ENCODE measurements around the gene TM9SF1. TPM values are rescaled to one million over a fixed set of nuclear protein-coding genes. Genes with fewer than 3 reads are reported as not detected.
"Not testable (repeated sequence)": the region's sequence is repeated elsewhere in the genome, so short reads cannot be mapped to it uniquely, and the experiment has no call there.

The TM9SF1 gene
- total RNA-seq, 1 experiment from 2014 or later: 41.9 TPM

DNA sequence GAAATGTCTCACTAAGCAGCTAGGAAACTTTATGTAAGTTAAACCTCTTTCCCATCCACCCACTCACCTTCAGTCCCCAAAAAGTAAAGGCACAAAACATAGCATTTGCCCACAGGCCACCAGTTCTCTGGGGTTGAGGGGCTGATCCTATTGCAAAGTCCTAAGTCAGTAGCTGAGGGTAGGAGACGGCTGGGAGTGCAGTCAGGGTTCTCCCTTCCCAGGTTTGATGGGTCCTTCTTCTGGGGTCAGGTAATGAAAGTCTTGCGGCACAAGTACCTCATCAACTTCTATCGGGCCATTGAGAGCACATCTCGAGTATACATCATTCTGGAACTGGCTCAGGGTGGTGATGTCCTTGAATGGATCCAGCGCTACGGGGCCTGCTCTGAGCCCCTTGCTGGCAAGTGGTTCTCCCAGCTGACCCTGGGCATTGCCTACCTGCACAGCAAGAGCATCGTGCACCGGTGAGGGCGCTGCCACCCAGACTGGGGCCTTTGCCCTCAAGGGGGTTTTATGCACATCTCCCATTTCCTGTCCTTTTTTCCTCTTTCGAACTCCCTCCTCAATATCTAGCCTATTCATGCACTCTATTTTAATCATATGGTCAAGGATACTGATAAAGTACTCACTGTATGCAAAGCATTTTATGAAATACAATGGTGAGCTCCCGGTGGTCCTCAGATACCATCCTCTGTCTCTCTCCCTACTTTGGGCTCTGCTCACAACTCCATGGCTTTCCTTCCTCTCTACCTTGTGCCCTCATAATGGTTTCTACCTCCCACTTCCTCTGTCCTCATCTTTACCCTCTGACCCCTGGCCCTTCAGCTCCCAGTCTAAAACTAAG lies 11.2 kb upstream of the TM9SF1 start:
- H3K9me3 Mint-ChIP-seq (ENCODE audit: unreplicated experiment): peaks cover 15% of the 10 kb centered on the region
- Histone ChIP-seq H3K36me3 (ENCODE audit: control insufficient read depth, insufficient read depth, low read length) (peaks cover 4% of the 10 kb centered on the region), H3K4me1 (no peaks in the 10 kb centered on the region), H3K4me3 (ENCODE audit: low read depth, low read length) (no peak overlapping the region), H3K9me3 (peaks cover 6% of the 10 kb centered on the region), H3K27me3 (replicated peaks; ENCODE audit: control insufficient read depth, insufficient read depth, low read length) (no peaks in the 10 kb centered on the region)
- ChIA-PET POLR2A (no interaction called here), CTCF (no interaction called here)
- intact Hi-C loops (cut with micrococcal nuclease; ENCODE audit: unreplicated experiment): no loop called here
- TF ChIP-seq, protein P1, sequence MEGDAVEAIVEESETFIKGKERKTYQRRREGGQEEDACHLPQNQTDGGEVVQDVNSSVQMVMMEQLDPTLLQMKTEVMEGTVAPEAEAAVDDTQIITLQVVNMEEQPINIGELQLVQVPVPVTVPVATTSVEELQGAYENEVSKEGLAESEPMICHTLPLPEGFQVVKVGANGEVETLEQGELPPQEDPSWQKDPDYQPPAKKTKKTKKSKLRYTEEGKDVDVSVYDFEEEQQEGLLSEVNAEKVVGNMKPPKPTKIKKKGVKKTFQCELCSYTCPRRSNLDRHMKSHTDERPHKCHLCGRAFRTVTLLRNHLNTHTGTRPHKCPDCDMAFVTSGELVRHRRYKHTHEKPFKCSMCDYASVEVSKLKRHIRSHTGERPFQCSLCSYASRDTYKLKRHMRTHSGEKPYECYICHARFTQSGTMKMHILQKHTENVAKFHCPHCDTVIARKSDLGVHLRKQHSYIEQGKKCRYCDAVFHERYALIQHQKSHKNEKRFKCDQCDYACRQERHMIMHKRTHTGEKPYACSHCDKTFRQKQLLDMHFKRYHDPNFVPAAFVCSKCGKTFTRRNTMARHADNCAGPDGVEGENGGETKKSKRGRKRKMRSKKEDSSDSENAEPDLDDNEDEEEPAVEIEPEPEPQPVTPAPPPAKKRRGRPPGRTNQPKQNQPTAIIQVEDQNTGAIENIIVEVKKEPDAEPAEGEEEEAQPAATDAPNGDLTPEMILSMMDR (IDR thresholded peaks at IDR 0.05; ENCODE audit: insufficient read depth in 1 of 2, low read depth in 1 of 2, low read length in 1 of 2, severe bottlenecking in 1 of 2, unreplicated experiment in 1 of 2): no peak
- no peak overlapping the region for H3K4me3 Mint-ChIP-seq (ENCODE audit: unreplicated experiment)
- DNase-seq: no peak
- H3K4me1 Mint-ChIP-seq (ENCODE audit: low read depth, unreplicated experiment): no peaks in the 10 kb centered on the region
- H3K36me3 Mint-ChIP-seq (ENCODE audit: insufficient read depth, unreplicated experiment): peaks cover 52% of the 10 kb centered on the region
- no TSS peak for BruUV-seq (replicated peaks)
- H3K27ac Mint-ChIP-seq (ENCODE audit: unreplicated experiment): no peak overlapping the region
- H3K27me3 Mint-ChIP-seq (ENCODE audit: insufficient read depth, unreplicated experiment): no peaks in the 10 kb centered on the region

DNA sequence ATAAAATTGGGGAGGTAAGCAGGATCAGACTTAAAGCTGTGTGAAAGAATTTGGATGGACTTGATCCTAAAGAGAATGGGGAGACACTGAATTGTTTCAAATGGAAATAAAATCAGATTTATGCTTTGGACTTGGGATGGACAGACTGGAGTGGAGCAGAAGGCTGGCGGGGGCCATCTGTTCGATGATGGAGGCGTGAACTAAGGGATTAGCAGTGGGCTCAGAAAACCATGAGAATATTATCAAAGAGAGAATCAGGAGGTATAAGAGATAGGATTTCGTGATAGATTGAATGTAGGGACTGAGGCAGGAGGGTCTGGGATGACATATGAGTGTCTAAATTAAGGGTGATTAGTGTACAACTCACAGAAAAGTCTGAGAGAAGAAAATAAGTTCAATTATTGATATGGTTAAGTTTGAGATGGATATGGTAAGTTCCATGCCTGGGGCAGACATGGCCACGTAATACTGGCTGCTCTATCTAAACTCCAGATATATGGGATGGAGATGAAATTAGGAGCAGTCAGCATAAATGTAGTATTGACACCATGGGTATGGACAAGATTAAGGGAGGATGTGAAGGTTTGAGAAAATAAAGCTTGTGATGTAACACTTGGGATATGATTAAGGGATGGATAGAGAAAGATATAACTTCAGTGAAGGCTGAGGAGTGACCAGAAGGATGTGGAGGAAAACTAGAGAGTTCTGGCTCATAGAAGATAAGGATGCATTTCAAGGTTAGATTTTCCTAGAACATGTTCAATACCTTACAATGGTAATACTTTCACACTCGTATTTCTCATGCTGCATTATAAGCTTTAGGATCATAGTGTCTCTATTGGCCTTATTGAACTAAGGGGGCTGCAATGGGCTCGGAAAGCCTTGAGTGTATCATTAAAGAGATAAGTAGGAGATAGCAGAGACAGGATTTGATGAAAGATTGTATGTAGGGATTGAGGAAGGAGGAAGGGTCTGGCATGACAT lies 9.2 kb upstream of the TM9SF1 start:
- BruUV-seq (replicated peaks): no TSS peak
- DNase-seq: no peak
- Histone ChIP-seq H3K27me3 (replicated peaks; ENCODE audit: control insufficient read depth, insufficient read depth, low read length) (no peaks in the 10 kb centered on the region), H3K9me3 (peaks cover 6% of the 10 kb centered on the region), H3K4me3 (ENCODE audit: low read depth, low read length) (no peak overlapping the region), H3K36me3 (ENCODE audit: control insufficient read depth, insufficient read depth, low read length) (peaks cover 3% of the 10 kb centered on the region), H3K4me1 (no peaks in the 10 kb centered on the region)
- Mint-ChIP-seq H3K9me3 (ENCODE audit: unreplicated experiment) (peaks cover 21% of the 10 kb centered on the region), H3K27me3 (ENCODE audit: insufficient read depth, unreplicated experiment) (no peaks in the 10 kb centered on the region), H3K4me1 (ENCODE audit: low read depth, unreplicated experiment) (no peaks in the 10 kb centered on the region), H3K36me3 (ENCODE audit: insufficient read depth, unreplicated experiment) (peaks cover 60% of the 10 kb centered on the region), H3K27ac (ENCODE audit: unreplicated experiment) (no peak overlapping the region), H3K4me3 (ENCODE audit: unreplicated experiment) (no peak overlapping the region)
- ChIA-PET CTCF (interaction anchor here (0.7 kb wide), 1 partner anchor 272 kb away, joined by 4 read pairs; no protein-coding TSS in a partner anchor), POLR2A (no interaction called here)
- intact Hi-C loops (cut with micrococcal nuclease; ENCODE audit: unreplicated experiment): no loop called here
- TF ChIP-seq, protein P1 (IDR thresholded peaks at IDR 0.05; ENCODE audit: insufficient read depth in 1 of 2, low read depth in 1 of 2, low read length in 1 of 2, severe bottlenecking in 1 of 2, unreplicated experiment in 1 of 2): no peak

DNA sequence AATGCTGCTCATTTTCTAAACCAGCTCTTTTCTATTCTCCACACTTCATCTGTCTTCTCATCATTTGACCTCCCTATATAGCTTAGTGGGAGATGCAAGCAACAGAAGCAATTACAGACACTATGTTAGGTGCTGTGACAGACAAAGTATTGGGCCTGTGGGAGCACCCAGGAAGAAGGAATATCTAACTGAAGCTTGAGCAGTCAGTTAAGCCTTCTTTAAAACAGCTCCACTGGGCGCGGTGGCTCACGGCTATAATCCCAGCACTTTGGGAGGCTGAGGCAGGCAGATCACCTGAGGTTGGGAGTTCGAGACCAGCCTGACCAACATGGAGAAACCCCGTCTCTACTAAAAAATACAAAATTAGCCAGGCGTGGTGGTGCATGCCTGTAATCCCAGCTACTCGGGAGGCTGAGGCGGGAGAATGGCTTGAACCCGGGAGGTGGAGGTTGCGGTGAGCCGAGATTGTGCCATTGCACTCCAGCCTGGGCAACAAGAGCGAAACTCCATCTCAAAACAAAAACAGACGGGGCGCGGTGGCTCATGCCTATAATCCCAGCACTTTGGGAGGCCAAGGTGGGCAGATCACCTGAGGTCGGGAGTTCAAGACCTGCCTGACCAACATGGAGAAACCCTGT lies 8.1 kb upstream of the TM9SF1 start:
- not testable (repeated sequence) for H3K4me3 Mint-ChIP-seq (ENCODE audit: unreplicated experiment)

DNA sequence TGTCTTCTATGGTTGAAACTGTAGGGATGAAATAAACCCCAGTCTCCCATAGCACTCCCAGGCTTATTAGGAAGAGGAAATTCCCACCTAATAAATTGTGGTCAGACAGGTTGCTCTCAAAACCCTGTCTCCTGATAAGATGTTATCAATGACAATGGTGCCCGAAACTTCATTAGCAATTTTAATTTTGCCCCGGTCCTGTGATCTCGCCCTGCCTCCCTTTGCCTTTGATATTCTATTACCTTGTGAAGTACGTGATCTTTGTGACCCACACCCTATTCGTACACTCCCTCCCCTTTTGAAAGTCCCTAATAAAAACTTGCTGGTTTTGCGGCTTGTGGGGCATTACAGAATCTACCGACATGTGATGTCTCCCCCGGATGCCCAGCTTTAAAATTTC lies 7.3 kb upstream of the TM9SF1 start:
- H3K4me3 ChIP-seq (ENCODE audit: low read depth, low read length); BruUV-seq (replicated peaks); H3K27me3 ChIP-seq (replicated peaks; ENCODE audit: control insufficient read depth, insufficient read depth, low read length); H3K4me3 Mint-ChIP-seq (ENCODE audit: unreplicated experiment); H3K4me1 ChIP-seq; CTCF ChIA-PET; POLR2A ChIA-PET; intact Hi-C loops (cut with micrococcal nuclease; ENCODE audit: unreplicated experiment); H3K9me3 ChIP-seq; DNase-seq; H3K27ac Mint-ChIP-seq (ENCODE audit: unreplicated experiment); H3K27me3 Mint-ChIP-seq (ENCODE audit: insufficient read depth, unreplicated experiment); H3K36me3 ChIP-seq (ENCODE audit: control insufficient read depth, insufficient read depth, low read length): not testable (repeated sequence)
- Mint-ChIP-seq H3K36me3 (ENCODE audit: insufficient read depth, unreplicated experiment) (peaks cover 62% of the 10 kb centered on the region), H3K9me3 (ENCODE audit: unreplicated experiment) (peaks cover 21% of the 10 kb centered on the region), H3K4me1 (ENCODE audit: low read depth, unreplicated experiment) (peaks cover 11% of the 10 kb centered on the region)

More for the DNA sequence above, 8.1 kb upstream of the TM9SF1 start:
- intact Hi-C loops (cut with micrococcal nuclease; ENCODE audit: unreplicated experiment); CTCF ChIA-PET; H3K36me3 ChIP-seq (ENCODE audit: control insufficient read depth, insufficient read depth, low read length); H3K4me1 Mint-ChIP-seq (ENCODE audit: low read depth, unreplicated experiment); H3K4me1 ChIP-seq; DNase-seq; H3K9me3 ChIP-seq; POLR2A ChIA-PET; BruUV-seq (replicated peaks); H3K27ac Mint-ChIP-seq (ENCODE audit: unreplicated experiment); H3K27me3 Mint-ChIP-seq (ENCODE audit: insufficient read depth, unreplicated experiment); H3K4me3 ChIP-seq (ENCODE audit: low read depth, low read length); H3K27me3 ChIP-seq (replicated peaks; ENCODE audit: control insufficient read depth, insufficient read depth, low read length): not testable (repeated sequence)
- H3K9me3 Mint-ChIP-seq (ENCODE audit: unreplicated experiment): peaks cover 21% of the 10 kb centered on the region
- peaks cover 70% of the 10 kb centered on the region for H3K36me3 Mint-ChIP-seq (ENCODE audit: insufficient read depth, unreplicated experiment)

Data from Caco-2 (cell line).